Mesenteric fat pad (tissue), 1 donor: ENCODE data around the gene NMUR1. TPM values are rescaled to one million over a fixed set of nuclear protein-coding genes. Genes with fewer than 3 reads are reported as not detected.
"Not testable (repeated sequence)": the region's sequence is repeated elsewhere in the genome, so short reads cannot be mapped to it uniquely, and the experiment has no call there.

ENCODE experiments used
- DNase-seq: peaks from one replicate; pipeline ENCODE4 v3.0.0-alpha.2; 2020; ENCODE audit warnings: low spot score
- long read RNA-seq: library from polyadenylated mRNA; unstranded; transcript quantifications from one replicate; pipeline ENCODE4 v2.0.0, GENCODE V29; 2020
- total RNA-seq: library from RNA; stranded (reverse); fragmentation: NEBNext Ultra II Directional; extraction: Animal tissue kit (Norgen Biotek cat#: 25700); gene quantifications from one replicate; pipeline ENCODE4 v1.2.1, GENCODE V29; 2021
- donor health status: DM: yes; HTN: yes; CAD: no.

Gene NMUR1
- 1.4 TPM for total RNA-seq
- long read RNA-seq, partial matches to known transcripts = 0 of 1 reads
- long read RNA-seq, other reads (novel, unspliced or antisense) = 0 of 1 reads

- DNase-seq = no peak
These were observed at the start of gene NMUR1 for GRCh38 chr2:231530099-231531011. Gene NMUR1 (minus strand): TSS chr2:231530445. CDS start chr2:231530361, 84 bp downstream.

GRCh38 chr2:231579560-231579959, 49.3 kb upstream of the NMUR1 start:
- no peak for DNase-seq

GRCh38 chr2:231578655-231579054, 48.4 kb upstream of the NMUR1 start:
- DNase-seq = not testable (repeated sequence)

GRCh38 chr2:231576465-231576864, 46.2 kb upstream of the NMUR1 start:
- DNase-seq = no peak

- DNase-seq = no peak
These were observed 45.5 kb upstream of the NMUR1 start for GRCh38 chr2:231575612-231576256.

- DNase-seq = no peak
These were observed 43.6 kb upstream of the NMUR1 start for GRCh38 chr2:231573698-231574421.

- no peak for DNase-seq
These were observed 42.9 kb upstream of the NMUR1 start for GRCh38 chr2:231573096-231573495.

GRCh38 chr2:231571661-231572191, 41.5 kb upstream of the NMUR1 start:
- no peak for DNase-seq

GRCh38 chr2:231570915-231571314, 40.7 kb upstream of the NMUR1 start:
- not testable (repeated sequence) for DNase-seq

- DNase-seq = no peak
These were observed 38.7 kb upstream of the NMUR1 start for GRCh38 chr2:231568785-231569435.

- DNase-seq = no peak
These were observed 38.0 kb upstream of the NMUR1 start for GRCh38 chr2:231568098-231568784.

- DNase-seq = no peak
These were observed 36.9 kb upstream of the NMUR1 start for GRCh38 chr2:231567159-231567558.

GRCh38 chr2:231565887-231566594, 35.8 kb upstream of the NMUR1 start:
- no peak for DNase-seq

- DNase-seq = no peak
These were observed 33.2 kb upstream of the NMUR1 start for GRCh38 chr2:231563378-231563961.

- DNase-seq = no peak
These were observed 27.4 kb upstream of the NMUR1 start for GRCh38 chr2:231557571-231558217.

GRCh38 chr2:231556981-231557380, 26.7 kb upstream of the NMUR1 start:
- no peak for DNase-seq

GRCh38 chr2:231556496-231556895, 26.3 kb upstream of the NMUR1 start:
- DNase-seq = not testable (repeated sequence)

- no peak for DNase-seq
These were observed 24.7 kb upstream of the NMUR1 start for GRCh38 chr2:231554748-231555545.
